ENCODE results near the gene LRGUK.
A peak's percentile ranks its signal among the peaks of the same experiment; 100 is the strongest.
"Not testable (repeated sequence)": the region's sequence is repeated elsewhere in the genome, so short reads cannot be mapped to it uniquely, and the experiment has no call there.

Gene LRGUK

GRCh38 chr7:134203186-134203889 is 76.2 kb downstream of the LRGUK start:
- H3K27ac ChIP-seq = no peak overlapping the region
- H3K4me1 ChIP-seq = no peaks in the 10 kb centered on the region
- no peaks in the 10 kb centered on the region for H3K27me3 ChIP-seq
- H3K9ac ChIP-seq = no peak overlapping the region
- H3K36me3 ChIP-seq = 0 out of 22 replicates have a peak, but pooled peaks cover 0 to 5% (median 0%) of the 10 kb centered on the region in 11 experiments
- no peak overlapping the region for H3K4me2 ChIP-seq
- H4K20me1 ChIP-seq = no peaks in the 10 kb centered on the region
- no peak for TF ChIP-seq Cebpa-rat (IDR thresholded peaks at IDR 0.05)
- peaks cover 0 to 10% (median 0%) of the 10 kb centered on the region in 11 experiments; a peak in 5 of 22 replicates for H3K9me3 ChIP-seq (replicated peaks in 1 of 11)
- no peak overlapping the region for H3K4me3 ChIP-seq

GRCh38 chr7:134209322-134210015 is 82.3 kb downstream of the LRGUK start:
- H3K27me3 ChIP-seq = no peaks in the 10 kb centered on the region
- no peak for TF ChIP-seq Cebpa-rat (IDR thresholded peaks at IDR 0.05)
- H3K9me3 ChIP-seq (replicated peaks in 1 of 11) = peaks cover 0 to 10% (median 0%) of the 10 kb centered on the region in 11 experiments; a peak in 5 of 22 replicates
- no peak overlapping the region for H3K27ac ChIP-seq
- H3K4me1 ChIP-seq = peaks cover 0 to 17% (median 0%) of the 10 kb centered on the region in 10 experiments; a peak in 8 of 20 replicates
- H3K4me3 ChIP-seq = no peak overlapping the region
- H4K20me1 ChIP-seq = no peaks in the 10 kb centered on the region
- peak overlapping the region in 3 of 11 experiments; percentile 17 to 25 (median 24); a peak in 3 of 22 replicates for H3K4me2 ChIP-seq
- H3K36me3 ChIP-seq = 0 out of 22 replicates have a peak, but pooled peaks cover 0 to 5% (median 0%) of the 10 kb centered on the region in 11 experiments
- H3K9ac ChIP-seq = no peak overlapping the region

GRCh38 chr7:134210227-134210626 is 83.1 kb downstream of the LRGUK start:
- no peaks in the 10 kb centered on the region for H4K20me1 ChIP-seq
- H3K9ac ChIP-seq = no peak overlapping the region
- peaks cover 0 to 2% (median 0%) of the 10 kb centered on the region in 11 experiments; a peak in 3 of 22 replicates for H3K9me3 ChIP-seq (replicated peaks in 1 of 11)
- peaks cover 0 to 17% (median 0%) of the 10 kb centered on the region in 10 experiments; a peak in 8 of 20 replicates for H3K4me1 ChIP-seq
- H3K27me3 ChIP-seq = no peaks in the 10 kb centered on the region
- no peak overlapping the region for H3K4me2 ChIP-seq
- H3K27ac ChIP-seq = no peak overlapping the region
- H3K4me3 ChIP-seq = no peak overlapping the region
- 0 out of 22 replicates have a peak, but pooled peaks cover 0 to under 1% (median 0%) of the 10 kb centered on the region in 11 experiments for H3K36me3 ChIP-seq
- no peak for TF ChIP-seq Cebpa-rat (IDR thresholded peaks at IDR 0.05)

GRCh38 chr7:134210976-134211663 is 84.0 kb downstream of the LRGUK start:
- H3K4me3 ChIP-seq = no peak overlapping the region
- H3K27me3 ChIP-seq = no peaks in the 10 kb centered on the region
- no peak overlapping the region for H3K27ac ChIP-seq
- TF ChIP-seq Cebpa-rat (IDR thresholded peaks at IDR 0.05) = no peak
- H3K9me3 ChIP-seq (replicated peaks in 1 of 11) = no peaks in the 10 kb centered on the region
- no peaks in the 10 kb centered on the region for H4K20me1 ChIP-seq
- no peak overlapping the region for H3K9ac ChIP-seq
- no peaks in the 10 kb centered on the region for H3K36me3 ChIP-seq
- no peak overlapping the region for H3K4me2 ChIP-seq
- H3K4me1 ChIP-seq = peaks cover 0 to 17% (median 0%) of the 10 kb centered on the region in 10 experiments; a peak in 8 of 20 replicates

GRCh38 chr7:134211817-134212216 is 84.7 kb downstream of the LRGUK start:
- TF ChIP-seq Cebpa-rat (IDR thresholded peaks at IDR 0.05) = no peak
- H3K27ac ChIP-seq = no peak overlapping the region

GRCh38 chr7:134212576-134213546 is 85.7 kb downstream of the LRGUK start:
- H3K4me1 ChIP-seq = peaks cover 0 to 17% (median 0%) of the 10 kb centered on the region in 10 experiments; a peak in 8 of 20 replicates
- H4K20me1 ChIP-seq = no peaks in the 10 kb centered on the region
- no peak overlapping the region for H3K9ac ChIP-seq
- peak overlapping the region in 1 of 11 experiments; percentile 32; a peak in 1 of 22 replicates for H3K27ac ChIP-seq
- H3K27me3 ChIP-seq = no peaks in the 10 kb centered on the region
- no peak overlapping the region for H3K4me3 ChIP-seq
- H3K4me2 ChIP-seq = peak overlapping the region in 6 of 11 experiments; percentile 0 to 46 (median 30); a peak in 8 of 22 replicates
- H3K36me3 ChIP-seq = no peaks in the 10 kb centered on the region
- TF ChIP-seq Cebpa-rat (IDR thresholded peaks at IDR 0.05) = no peak
- H3K9me3 ChIP-seq (replicated peaks in 1 of 11) = no peaks in the 10 kb centered on the region

More at GRCh38 chr7:134211817-134212216, 84.7 kb downstream of the LRGUK start:
- Histone ChIP-seq H3K9me3 (replicated peaks in 1 of 11) (no peaks in the 10 kb centered on the region), H3K4me2 (no peak overlapping the region), H3K27me3 (no peaks in the 10 kb centered on the region), H3K4me3 (no peak overlapping the region), H3K9ac (no peak overlapping the region), H4K20me1 (no peaks in the 10 kb centered on the region), H3K36me3 (no peaks in the 10 kb centered on the region), H3K4me1 (peaks cover 0 to 17% (median 0%) of the 10 kb centered on the region in 10 experiments; a peak in 8 of 20 replicates)

GRCh38 chr7:134220236-134220635 is 93.1 kb downstream of the LRGUK start:
- H3K9me3 ChIP-seq (replicated peaks in 1 of 11) = no peaks in the 10 kb centered on the region
- H3K4me1 ChIP-seq = no peaks in the 10 kb centered on the region
- no peaks in the 10 kb centered on the region for H4K20me1 ChIP-seq
- no peaks in the 10 kb centered on the region for H3K27me3 ChIP-seq
- TF ChIP-seq Cebpa-rat (IDR thresholded peaks at IDR 0.05) = no peak
- H3K9ac ChIP-seq = no peak overlapping the region
- no peaks in the 10 kb centered on the region for H3K36me3 ChIP-seq
- no peak overlapping the region for H3K4me2 ChIP-seq
- no peak overlapping the region for H3K27ac ChIP-seq
- H3K4me3 ChIP-seq = no peak overlapping the region

- not testable (repeated sequence) for H3K4me1 ChIP-seq, H3K27ac ChIP-seq, H3K9ac ChIP-seq, H3K36me3 ChIP-seq, H4K20me1 ChIP-seq, H3K4me2 ChIP-seq, H3K27me3 ChIP-seq, H3K4me3 ChIP-seq
- peaks cover 5 to 19% (median 16%) of the 10 kb centered on the region in 11 experiments; a peak in 15 of 22 replicates for H3K9me3 ChIP-seq (replicated peaks in 1 of 11)
These were observed 104.2 kb downstream of the LRGUK start for GRCh38 chr7:134231296-134231695.
